HepG2 (cell line): Measurements from ENCODE around the gene YWHAH. TPM values are rescaled to one million over a fixed set of nuclear protein-coding genes. Genes with fewer than 3 reads are reported as not detected.
A peak's percentile ranks its signal among the peaks of the same experiment; 100 is the strongest.

Source experiments
- AHDC1 ChIP-seq: sonication (generic); formaldehyde crosslinking; IDR thresholded peaks from 2 replicates; pipeline ENCODE4 v1.5.1; 2020; ENCODE audit warnings: mild to moderate bottlenecking, missing genetic modification reagents, borderline replicate concordance
- E2F5 ChIP-seq: sonication (generic); formaldehyde crosslinking; conservative IDR thresholded peaks from 2 replicates; pipeline ENCODE4 v1.4.0; 2020; ENCODE audit warnings: missing genetic modification reagents
- FOXA3 ChIP-seq: IDR thresholded peaks from 2 replicates; pipeline ENCODE4 v1.6.1; 2016; ENCODE audit warnings: missing genetic modification reagents, missing compliant biosample characterization
- FOXK2 ChIP-seq: fragments of 450-650 bp; IDR thresholded peaks from 2 replicates; pipeline ENCODE4 v1.6.1; 2016
- GRHL1 ChIP-seq: sonication (generic); formaldehyde crosslinking; conservative IDR thresholded peaks from 2 replicates; pipeline ENCODE4 v1.8.0; 2022; ENCODE audit warnings: missing genetic modification reagents
- MED1 ChIP-seq: sonication (generic); formaldehyde crosslinking; IDR thresholded peaks from 2 replicates; pipeline ENCODE4 v1.4.0; 2020; ENCODE audit warnings: missing genetic modification reagents
- MEIS2 ChIP-seq: sonication (generic); formaldehyde crosslinking; IDR thresholded peaks from 2 replicates; pipeline ENCODE4 v1.9.0; 2021; ENCODE audit warnings: mild to moderate bottlenecking, missing genetic modification reagents
- MTA3 ChIP-seq: sonication (generic); formaldehyde crosslinking; IDR thresholded peaks from 2 replicates; pipeline ENCODE4 v1.4.0; 2020; ENCODE audit warnings: missing genetic modification reagents
- NRL ChIP-seq: sonication (generic); formaldehyde crosslinking; IDR thresholded peaks from 2 replicates; pipeline ENCODE4 v1.5.0; 2020; ENCODE audit warnings: missing genetic modification reagents, mild to moderate bottlenecking, moderate library complexity, borderline replicate concordance
- PHF8 ChIP-seq: sonication (generic); formaldehyde crosslinking; IDR thresholded peaks from 2 replicates; pipeline ENCODE4 v1.5.0; 2020; ENCODE audit warnings: missing genetic modification reagents
- POLR2AphosphoS2 ChIP-seq: IDR thresholded peaks from 2 replicates; pipeline ENCODE4 v1.6.1; 2011; ENCODE audit warnings: low read depth, low read length, improper control_type of control experiment
- TCF7L2 ChIP-seq: IDR thresholded peaks from 2 replicates; pipeline ENCODE4 v1.6.1; 2011; ENCODE audit warnings: mild to moderate bottlenecking, low read depth, low read length, moderate library complexity
- ZEB1 ChIP-seq: IDR thresholded peaks from 2 replicates; pipeline ENCODE4 v1.6.1; 2012; ENCODE audit warnings: mild to moderate bottlenecking, low read depth, inconsistent platforms; ENCODE audit not compliant: insufficient replicate concordance
- ZNF17 ChIP-seq: sonication (generic); formaldehyde crosslinking; IDR thresholded peaks from 2 replicates; pipeline ENCODE4 v1.5.0; 2020; ENCODE audit warnings: mild to moderate bottlenecking, missing genetic modification reagents
- ZNF501 ChIP-seq: sonication (generic); formaldehyde crosslinking; IDR thresholded peaks from 2 replicates; pipeline ENCODE4 v1.5.1; 2020; ENCODE audit warnings: mild to moderate bottlenecking, moderate library complexity, missing genetic modification reagents
- ZNF772 ChIP-seq: sonication (generic); formaldehyde crosslinking; IDR thresholded peaks from 2 replicates; pipeline ENCODE4 v1.5.0; 2020; ENCODE audit warnings: mild to moderate bottlenecking, missing genetic modification reagents
- ZNF775 ChIP-seq: sonication (generic); formaldehyde crosslinking; IDR thresholded peaks from 2 replicates; pipeline ENCODE4 v1.4.0; 2020; ENCODE audit warnings: missing genetic modification reagents, mild to moderate bottlenecking, moderate library complexity, borderline replicate concordance
- polyA plus RNA-seq, 8 experiments: library from polyadenylated mRNA; depleted of rRNA in 3 of 8; stranded (reverse) in 7 of 8; unstranded in 1 of 8; fragments of >200 nt; fragmentation: Illumina TruSeq in 4 of 8; extraction: Trizol in 4 of 8; gene quantifications; 2 replicates each; pipeline versions ENCODE4 v1.2.1 to v1.2.3, GENCODE V29; 2011 to 2016; ENCODE audit warnings: low read depth in 4 of 8, missing spikeins in 1 of 8, mixed read lengths in 1 of 8; ENCODE audit not compliant: insufficient read depth in 1 of 8
- total RNA-seq, 5 experiments: library from RNA; depleted of rRNA; stranded (reverse); fragments of >200 nt; fragmentation: Illumina TruSeq; extraction: Trizol; gene quantifications; 2 replicates each; pipeline ENCODE4 v1.2.3, GENCODE V29; 2016; ENCODE audit warnings: low read depth in 1 of 5

YWHAH gene
- total and polyA plus RNA-seq, 2 of the 13 experiments (the other 11 are each of a cell fraction or from before 2014, with no cell fraction given): 35.6 to 92.7 TPM

GRCh38 chr22:31943206-31943977, 943 bp upstream of the YWHAH start (continued):
- TF ChIP-seq MED1 (CRISPR knock-in tag) (no peak), MEIS2 (CRISPR knock-in tag) (no peak), GRHL1 (CRISPR knock-in tag) (no peak), FOXK2 (no peak), ZNF772 (CRISPR knock-in tag) (0 out of 2 replicates have a peak, but pooled peaks have one; percentile 8), E2F5 (CRISPR knock-in tag) (no peak), MTA3 (CRISPR knock-in tag) (no peak), ZNF501 (CRISPR knock-in tag) (0 out of 2 replicates have a peak, but pooled peaks have one; percentile 10), TCF7L2 (no peak), AHDC1 (no peak), NRL (CRISPR knock-in tag) (peak; percentile 50; the same call in 1 of the 2 replicates), ZNF775 (CRISPR knock-in tag) (no peak), FOXA3 (CRISPR knock-in tag) (no peak), ZEB1 (no peak), PHF8 (CRISPR knock-in tag) (no peak), ZNF17 (CRISPR knock-in tag) (no peak), POLR2AphosphoS2 (no peak)
